ENCODE results near the gene ARHGAP24.

GRCh38 chr4:86034616-86035015 is 559.7 kb downstream of the ARHGAP24 start:
- no peak for TF ChIP-seq CTCF (IDR thresholded peaks at IDR 0.05)
- TF ChIP-seq POLR2A (IDR thresholded peaks at IDR 0.05) = no peak
- no peak for TF ChIP-seq POLR2AphosphoS5 (IDR thresholded peaks at IDR 0.05)
- TF ChIP-seq EP300 (IDR thresholded peaks at IDR 0.05) = no peak
